B cell (primary cell): ENCODE data around the gene MRPS27. TPM values are rescaled to one million over a fixed set of nuclear protein-coding genes. Genes with fewer than 3 reads are reported as not detected.

Source experiments
- ATAC-seq: fragments of 200-7000 bp; cut with Tn5 transposase; one replicate; pipeline ENCODE4 v1.10.0; 2021; ENCODE audit warnings: low read depth, mild to moderate bottlenecking, moderate number of reproducible peaks, moderate library complexity
- CTCF ChIA-PET: fragments of 350-600 bp; sonication (Branson Sonifier 250); formaldehyde crosslinking; loops from one replicate; lab custom pipeline; 2021; ENCODE audit warnings: antibody characterized with exemption, inconsistent platforms; lab: Charles Lee
- POLR2A ChIA-PET: fragments of 350-600 bp; sonication (Branson Sonifier 250); formaldehyde crosslinking; loops from one replicate; lab custom pipeline; 2021; ENCODE audit warnings: antibody characterized with exemption; lab: Charles Lee
- DNase-seq: peaks from one replicate; pipeline ENCODE4 v3.0.0; 2013
- H2AFZ ChIP-seq: 2 replicates; pipeline ENCODE4 v1.6.1; 2012; ENCODE audit warnings: mild to moderate bottlenecking, low read depth, low read length; ENCODE audit not compliant: insufficient read depth, poor library complexity, severe bottlenecking
- H3K27ac ChIP-seq, 2 donors: 1 replicate in 1 of 2; 2 replicates in 1 of 2; pipeline ENCODE4 v1.5.1; 2012 to 2013; ENCODE audit warnings: low read length in 2 of 2, mild to moderate bottlenecking in 2 of 2, moderate library complexity in 1 of 2
- H3K27me3 ChIP-seq, 4 experiments: fragments of 200-600 bp in 1 of 4; sonication (generic) in 1 of 4; replicated peaks in 1 of 4; 1 replicate in 2 of 4; 2 replicates in 2 of 4; pipeline versions ENCODE4 v1.6.1 to v1.7.0; 2013 to 2016; ENCODE audit warnings: low read length in 3 of 4, mild to moderate bottlenecking in 2 of 4, mixed read lengths in 1 of 4, moderate library complexity in 1 of 4; ENCODE audit not compliant: insufficient read depth in 4 of 4, control insufficient read depth in 3 of 4; ENCODE audit errors: control extremely low read depth in 1 of 4
- H3K36me3 ChIP-seq, 2 experiments: replicated peaks in 1 of 2; 1 replicate in 1 of 2; 2 replicates in 1 of 2; pipeline versions ENCODE4 v1.6.1 to v1.7.1; 2013; ENCODE audit warnings: low read length in 1 of 2; ENCODE audit not compliant: insufficient read depth in 2 of 2, control insufficient read depth in 1 of 2; ENCODE audit errors: control extremely low read depth in 1 of 2, extremely low read depth in 1 of 2
- H3K4me1 ChIP-seq, 2 donors: fragments of 200-600 bp in 1 of 2; sonication (generic) in 1 of 2; 1 replicate in 1 of 2; 2 replicates in 1 of 2; pipeline versions ENCODE4 v1.5.1 to v1.6.1; 2013 to 2017; ENCODE audit warnings: low read length in 2 of 2; ENCODE audit not compliant: control insufficient read depth in 2 of 2, insufficient read depth in 2 of 2
- H3K4me2 ChIP-seq: replicated peaks from 2 replicates; pipeline ENCODE3; 2012; ENCODE audit warnings: mild to moderate bottlenecking, low read depth, low read length; ENCODE audit not compliant: poor library complexity, severe bottlenecking
- H3K4me3 ChIP-seq, 5 experiments: fragments of 200-600 bp in 1 of 5; sonication (generic) in 1 of 5; 1 replicate in 3 of 5; 2 replicates in 2 of 5; pipeline versions ENCODE4 v1.5.1 to v1.7.0; 2011 to 2016; ENCODE audit warnings: low read length in 4 of 5, mild to moderate bottlenecking in 4 of 5, low read depth in 2 of 5, control low read depth in 1 of 5, moderate library complexity in 1 of 5; ENCODE audit not compliant: insufficient read depth in 1 of 5; ENCODE audit errors: control extremely low read depth in 1 of 5, extremely low read depth in 1 of 5
- H3K79me2 ChIP-seq: fragments of 200-600 bp; sonication (generic); one replicate; pipeline ENCODE4 v1.6.0; 2016; ENCODE audit warnings: low read length; ENCODE audit not compliant: control insufficient read depth, insufficient read depth
- H3K9ac ChIP-seq: fragments of 200-600 bp; sonication (generic); 2 replicates; pipeline ENCODE4 v1.6.1; 2017; ENCODE audit warnings: mild to moderate bottlenecking, low read length, moderate library complexity
- H3K9me3 ChIP-seq, 3 donors: one replicate each; pipeline versions ENCODE4 v1.6.1 to v1.7.1; 2013; ENCODE audit warnings: low read length in 2 of 3; ENCODE audit not compliant: control insufficient read depth in 2 of 3, insufficient read depth in 1 of 3; ENCODE audit errors: control extremely low read depth in 1 of 3
- H4K20me1 ChIP-seq: 2 replicates; pipeline ENCODE4 v1.6.0; 2012; ENCODE audit warnings: mild to moderate bottlenecking, low read length; ENCODE audit not compliant: insufficient read depth, control insufficient read depth, poor library complexity, severe bottlenecking
- H3K27ac Mint-ChIP-seq: one replicate; pipeline ENCODE4 v1.8.0; 2021; ENCODE audit warnings: mixed read lengths
- H3K27me3 Mint-ChIP-seq: one replicate; pipeline ENCODE4 v1.8.0; 2021; ENCODE audit warnings: mixed read lengths
- H3K4me1 Mint-ChIP-seq: one replicate; pipeline ENCODE4 v1.8.0; 2021; ENCODE audit warnings: mixed read lengths
- H3K4me3 Mint-ChIP-seq: one replicate; pipeline ENCODE4 v1.8.0; 2021; ENCODE audit warnings: mixed read lengths
- H3K9me3 Mint-ChIP-seq: one replicate; pipeline ENCODE4 v1.8.0; 2022; ENCODE audit warnings: mixed read lengths; ENCODE audit not compliant: insufficient read depth
- EZH2 ChIP-seq: IDR thresholded peaks from 2 replicates; pipeline ENCODE4 v1.6.1; 2012; ENCODE audit warnings: borderline replicate concordance, low read depth, mild to moderate bottlenecking, moderate library complexity, low read length; ENCODE audit not compliant: insufficient read depth, poor library complexity, severe bottlenecking
- WGBS: methylation state at CpG from one replicate; pipeline ENCODE4 v1.1.5; 2013; ENCODE audit warnings: missing lambda C conversion rate; ENCODE audit not compliant: insufficient coverage; 5-methylcytosine and 5-hydroxymethylcytosine counted together
- intact Hi-C: fragments of 100-400 bp; cut with micrococcal nuclease; formaldehyde crosslinking; loops from one replicate; pipeline ENCODE4 v1.10.0; 2022
- polyA plus RNA-seq: library from polyadenylated mRNA; depleted of rRNA; stranded (reverse); fragments of >200 nt; gene quantifications from 2 replicates; pipeline ENCODE4 v1.2.3, GENCODE V29; 2012
- total RNA-seq, 2 donors: library from RNA; stranded (reverse); fragments of 120-200 nt in 1 of 2; gene quantifications; 1 replicate in 1 of 2; 2 replicates in 1 of 2; pipeline versions ENCODE4 v1.2.3 to v1.2.4, GENCODE V29; 2013 to 2022
- TF ChIP-seq, protein P1 (sequence below): fragments of 200-600 bp; IDR thresholded peaks from one replicate; pipeline ENCODE4 v1.8.0; 2022; ENCODE audit warnings: antibody characterized with exemption, mild to moderate bottlenecking

MRPS27 gene
- total and polyA plus RNA-seq, 2 donors (not counting 1 experiment from before 2014, with no cell fraction given), result 33.4 to 58.3 TPM

DNA sequence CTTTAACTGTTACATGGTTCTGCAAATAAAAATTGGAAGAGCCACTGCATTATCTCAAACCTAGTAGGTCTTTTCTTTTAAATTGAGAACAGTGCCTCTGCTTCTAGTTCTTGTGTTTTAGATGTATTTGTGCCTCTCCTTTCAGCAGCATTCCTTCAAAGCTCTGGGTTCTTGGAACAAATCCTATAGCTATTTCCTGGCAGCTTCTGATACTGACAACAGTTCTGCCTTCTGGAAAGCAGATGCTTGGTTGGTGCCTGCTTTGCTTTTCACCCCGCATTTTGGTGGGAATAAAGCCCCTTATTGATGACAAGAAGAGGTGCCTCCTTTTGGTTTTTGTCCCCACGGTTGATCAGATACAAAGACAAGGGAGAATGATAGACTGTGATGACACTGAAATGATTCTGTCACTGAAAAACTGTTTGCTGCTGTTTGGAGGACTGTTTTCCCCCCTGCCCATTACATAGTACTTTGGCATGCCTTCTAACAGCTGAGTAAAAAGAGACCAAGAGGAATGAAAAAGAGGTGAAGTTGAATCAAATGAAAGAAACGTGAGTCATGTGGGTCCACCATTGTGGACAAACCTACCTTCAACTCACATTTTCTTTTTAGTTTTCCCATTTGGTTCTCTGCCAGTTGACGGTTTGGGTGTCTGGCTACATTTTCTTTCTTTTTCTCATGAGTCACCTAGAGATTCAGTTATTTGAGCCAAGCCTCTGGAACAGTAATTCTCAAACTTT, 5.7 kb upstream of the MRPS27 start:
- Histone ChIP-seq H3K27ac (no peak overlapping the region), H3K36me3 (peaks cover 4 to 31% of the 10 kb centered on the region in 2 experiments), H3K79me2 (peaks cover 4% of the 10 kb centered on the region), H3K9ac (no peak overlapping the region), H3K4me2 (no peak overlapping the region), H3K9me3 (no peaks in the 10 kb centered on the region), H3K27me3 (no peaks in the 10 kb centered on the region), H3K4me1 (peaks cover 0 to 5% of the 10 kb centered on the region in 2 donors), H3K4me3 (no peak overlapping the region), H2AFZ (no peak overlapping the region), H4K20me1 (no peaks in the 10 kb centered on the region)
- intact Hi-C loops, result no loop called here
- ATAC-seq, result no peak
- TF ChIP-seq, protein P1, sequence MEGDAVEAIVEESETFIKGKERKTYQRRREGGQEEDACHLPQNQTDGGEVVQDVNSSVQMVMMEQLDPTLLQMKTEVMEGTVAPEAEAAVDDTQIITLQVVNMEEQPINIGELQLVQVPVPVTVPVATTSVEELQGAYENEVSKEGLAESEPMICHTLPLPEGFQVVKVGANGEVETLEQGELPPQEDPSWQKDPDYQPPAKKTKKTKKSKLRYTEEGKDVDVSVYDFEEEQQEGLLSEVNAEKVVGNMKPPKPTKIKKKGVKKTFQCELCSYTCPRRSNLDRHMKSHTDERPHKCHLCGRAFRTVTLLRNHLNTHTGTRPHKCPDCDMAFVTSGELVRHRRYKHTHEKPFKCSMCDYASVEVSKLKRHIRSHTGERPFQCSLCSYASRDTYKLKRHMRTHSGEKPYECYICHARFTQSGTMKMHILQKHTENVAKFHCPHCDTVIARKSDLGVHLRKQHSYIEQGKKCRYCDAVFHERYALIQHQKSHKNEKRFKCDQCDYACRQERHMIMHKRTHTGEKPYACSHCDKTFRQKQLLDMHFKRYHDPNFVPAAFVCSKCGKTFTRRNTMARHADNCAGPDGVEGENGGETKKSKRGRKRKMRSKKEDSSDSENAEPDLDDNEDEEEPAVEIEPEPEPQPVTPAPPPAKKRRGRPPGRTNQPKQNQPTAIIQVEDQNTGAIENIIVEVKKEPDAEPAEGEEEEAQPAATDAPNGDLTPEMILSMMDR, result no peak
- no peak for TF ChIP-seq EZH2
- Mint-ChIP-seq H3K27me3 (no peaks in the 10 kb centered on the region), H3K27ac (no peak overlapping the region), H3K9me3 (no peaks in the 10 kb centered on the region), H3K4me1 (peaks cover 5% of the 10 kb centered on the region), H3K4me3 (no peak overlapping the region)
- DNase-seq, result no peak
- POLR2A ChIA-PET, result no interaction called here
- 98% methylated on average over 4 of the region's 4 CpGs for WGBS
- CTCF ChIA-PET, result interaction anchor here (1.1 kb wide), 1 partner anchor 15 kb away, joined by 3 read pairs; no protein-coding TSS in a partner anchor

DNA sequence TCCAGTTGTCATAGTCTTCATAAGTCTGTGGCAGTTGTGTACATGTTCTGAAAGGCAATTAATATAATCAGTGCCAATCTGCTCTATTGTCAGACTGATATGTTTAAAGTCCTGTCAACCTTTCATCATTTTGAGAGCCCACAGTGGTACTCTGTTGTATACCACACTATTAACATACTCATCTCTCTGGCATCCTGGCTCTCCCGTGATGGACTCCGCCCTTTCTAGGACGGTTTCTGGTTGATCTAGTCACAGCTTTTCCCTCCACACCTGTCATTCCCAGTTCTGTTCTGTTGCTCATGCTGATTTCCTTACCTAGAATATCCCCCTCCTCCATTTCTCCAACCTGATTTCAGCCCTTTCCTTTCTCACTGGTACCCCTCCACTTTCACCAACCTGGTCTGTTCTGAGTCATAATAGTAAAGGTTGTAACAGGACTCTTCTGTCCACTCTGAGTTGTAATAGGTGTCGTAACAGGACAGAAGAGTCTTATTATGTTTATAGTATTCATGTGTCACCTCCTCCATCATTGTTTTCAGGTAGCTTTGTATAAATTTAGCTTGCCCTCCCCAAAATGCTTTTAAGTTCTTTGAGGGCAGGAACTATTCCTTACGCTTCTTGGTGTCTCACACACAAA, 4.3 kb upstream of the MRPS27 start:
- Mint-ChIP-seq H3K9me3 (no peaks in the 10 kb centered on the region), H3K4me1 (peaks cover 12% of the 10 kb centered on the region), H3K27me3 (no peaks in the 10 kb centered on the region), H3K4me3 (no peak overlapping the region), H3K27ac (no peak overlapping the region)
- H3K9me3 ChIP-seq, result no peaks in the 10 kb centered on the region
- H3K27me3 ChIP-seq, result no peaks in the 10 kb centered on the region
- no peak for ATAC-seq
- intact Hi-C loops, result no loop called here
- no peak overlapping the region for H3K27ac ChIP-seq
- no peak overlapping the region for H2AFZ ChIP-seq
- H3K36me3 ChIP-seq, result peaks cover 4 to 26% of the 10 kb centered on the region in 2 experiments
- 100% methylated on average over 3 of the region's 5 CpGs for WGBS
- POLR2A ChIA-PET, result no interaction called here
- peaks cover under 1 to 6% of the 10 kb centered on the region in 2 donors for H3K4me1 ChIP-seq
- H3K4me2 ChIP-seq, result no peak overlapping the region
- DNase-seq, result no peak
- H3K9ac ChIP-seq, result no peak overlapping the region
- no peak overlapping the region for H3K4me3 ChIP-seq
- no peaks in the 10 kb centered on the region for H4K20me1 ChIP-seq
- TF ChIP-seq, protein P1, result no peak
- no peak for TF ChIP-seq EZH2
- H3K79me2 ChIP-seq, result peaks cover 15% of the 10 kb centered on the region
- CTCF ChIA-PET, result no interaction called here
